Stimulated activated CD8-positive, alpha-beta memory T cell treated with anti-CD3 and anti-CD28 coated beads, Interleukin-12 subunit alpha, Interleukin-12 subunit beta, amount 100 ng/mL, for 24 hours (primary cell): ENCODE measurements around the gene ZNF784.
"Not testable (repeated sequence)": the region's sequence is repeated elsewhere in the genome, so short reads cannot be mapped to it uniquely, and the experiment has no call there.

ENCODE experiments used
- DNase-seq: peaks from one replicate; pipeline ENCODE4 v3.0.0-alpha.2; 2020; ENCODE audit errors: extremely low read depth

The ZNF784 gene

DNA sequence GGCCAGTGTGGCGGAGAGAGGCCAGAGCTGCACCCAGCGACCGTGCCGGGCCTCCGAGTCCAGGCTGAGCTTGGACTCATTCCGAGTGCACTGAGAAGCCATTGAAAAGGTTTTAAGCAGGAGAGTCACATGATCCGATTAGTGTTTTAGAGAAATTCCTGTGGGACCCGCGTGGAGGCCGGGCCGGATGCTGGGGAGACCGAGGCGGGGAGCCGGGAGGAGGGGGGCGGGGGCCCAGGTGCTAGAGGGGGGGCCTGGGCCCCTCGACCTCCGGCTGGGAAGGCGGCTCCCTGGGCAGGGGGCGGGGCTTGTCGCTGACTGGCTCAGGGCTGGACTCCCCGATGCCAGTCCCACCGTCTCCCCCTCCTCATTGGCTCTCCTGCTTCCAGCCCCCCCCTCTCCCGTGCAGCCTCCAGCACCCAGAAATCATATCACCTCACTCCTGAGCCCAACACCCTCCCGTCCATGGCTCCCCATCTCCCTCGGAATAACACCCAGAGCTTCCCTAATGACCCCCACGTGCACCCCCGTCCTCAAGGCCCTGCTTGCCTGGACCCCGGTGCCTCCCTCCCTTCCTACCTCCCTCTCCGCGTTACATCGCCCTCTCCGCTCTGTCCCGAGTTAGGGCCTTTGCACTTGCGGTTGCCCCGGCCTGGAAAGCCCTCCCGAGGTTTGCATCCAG, 38.6 kb downstream of the ZNF784 start:
- DNase-seq: peak; percentile 32

DNA sequence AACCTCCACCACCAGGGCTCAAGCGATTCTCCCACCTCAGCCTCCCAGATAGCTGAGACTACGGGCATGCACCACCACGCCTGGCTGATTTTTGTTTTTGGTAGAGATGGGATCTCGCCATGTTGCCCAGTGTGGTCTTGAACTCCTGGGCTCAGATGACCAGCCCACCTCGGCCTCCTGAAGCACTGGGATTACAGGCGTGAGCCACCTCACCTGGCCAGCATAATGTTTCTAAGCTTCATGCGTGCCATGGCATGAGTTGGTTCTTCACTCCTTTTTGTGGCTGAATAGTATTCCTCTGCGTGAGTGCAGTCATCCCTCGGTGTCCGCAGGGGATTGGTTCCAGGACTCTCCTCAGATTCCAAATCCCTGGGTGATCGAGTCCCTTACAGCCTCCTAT, 39.5 kb downstream of the ZNF784 start:
- DNase-seq: no peak

DNA sequence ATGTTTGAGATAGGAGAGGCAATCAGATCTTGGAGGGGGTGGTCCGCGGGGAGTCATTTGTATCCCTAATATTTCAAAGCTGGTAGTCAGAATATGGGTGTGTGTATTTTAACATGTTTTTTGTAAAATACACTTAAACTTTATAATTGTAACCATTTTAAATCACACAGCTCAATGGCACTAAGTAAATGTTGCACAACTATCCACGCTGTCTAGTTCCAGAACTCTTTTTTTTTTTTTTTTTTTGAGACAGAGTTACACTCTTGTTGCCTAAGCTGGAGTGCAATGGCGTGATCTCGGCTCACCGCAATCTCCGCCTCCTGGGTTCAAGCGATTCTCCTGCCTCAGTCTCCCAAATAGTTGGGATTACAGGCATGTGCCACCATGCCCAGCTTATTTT, 40.5 kb downstream of the ZNF784 start:
- not testable (repeated sequence) for DNase-seq

DNA sequence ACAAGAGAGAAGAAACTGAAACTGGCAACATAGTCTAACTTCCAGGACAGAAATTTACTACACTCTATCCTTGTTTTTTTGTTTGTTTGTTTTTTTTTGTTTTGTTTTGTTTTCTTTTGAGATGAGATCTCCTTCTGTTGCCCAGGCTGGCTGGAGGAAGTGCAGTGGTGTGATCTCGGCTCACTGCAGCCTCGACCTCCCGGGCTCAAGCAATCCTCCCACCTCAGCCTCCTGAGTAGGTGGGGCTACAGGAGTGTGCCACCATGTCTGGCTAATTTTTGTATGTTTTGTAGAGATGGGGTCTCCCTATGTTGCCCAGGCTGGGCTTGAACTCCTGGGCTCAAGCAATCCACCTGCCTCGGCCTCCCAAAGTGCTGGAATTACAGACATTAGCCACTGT, 42.1 kb downstream of the ZNF784 start:
- DNase-seq: not testable (repeated sequence)

DNA sequence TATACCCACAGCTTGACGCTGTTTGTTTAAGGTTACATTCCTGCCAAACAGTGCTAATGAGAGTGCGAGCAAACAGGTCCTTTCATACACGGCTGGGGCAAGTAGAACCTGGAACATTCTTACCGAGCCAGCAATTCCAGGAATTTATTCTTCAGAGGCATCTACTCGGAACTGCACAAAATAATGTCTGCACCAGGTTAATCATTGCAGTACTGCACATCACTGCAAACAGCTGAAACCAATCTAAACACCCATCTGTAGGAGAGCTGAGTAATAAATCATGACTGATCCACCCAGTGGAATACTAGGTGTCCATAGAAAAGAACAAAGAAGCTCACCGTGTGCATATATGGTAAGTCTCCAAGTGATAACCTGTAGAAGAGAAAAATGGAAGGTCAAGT, 42.5 kb downstream of the ZNF784 start:
- no peak for DNase-seq

DNA sequence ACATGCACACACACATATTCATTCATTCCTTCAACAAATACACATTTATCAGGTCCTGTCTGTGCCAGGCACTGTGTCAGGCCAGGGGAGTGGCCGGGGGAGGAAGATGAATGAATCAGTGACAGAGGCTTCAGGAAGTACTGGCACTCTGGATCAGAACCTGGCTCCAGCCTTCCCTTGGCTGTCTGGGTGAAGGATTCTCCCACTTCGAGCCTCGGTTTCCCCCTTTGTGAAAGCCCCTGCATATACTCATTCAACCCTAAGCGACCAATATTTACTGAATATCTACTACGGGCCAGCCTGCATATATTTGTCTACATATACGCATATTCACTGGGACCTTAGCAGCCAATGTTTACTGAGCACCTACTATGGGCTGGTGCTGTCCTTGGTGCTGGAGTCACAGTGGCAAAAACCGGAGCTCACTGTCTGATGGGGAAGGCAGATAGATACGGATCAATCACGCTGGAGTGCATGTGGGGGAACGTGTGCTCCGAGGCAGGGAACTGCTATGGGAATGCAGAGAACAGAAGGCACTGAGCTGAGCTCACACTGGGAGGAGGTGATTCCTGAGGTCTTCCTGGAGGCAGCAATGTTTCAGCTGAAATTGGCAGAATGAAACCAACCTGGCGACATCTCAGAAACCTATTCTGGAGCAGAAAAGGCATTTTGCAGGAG, 43.1 kb downstream of the ZNF784 start:
- DNase-seq: no peak

DNA sequence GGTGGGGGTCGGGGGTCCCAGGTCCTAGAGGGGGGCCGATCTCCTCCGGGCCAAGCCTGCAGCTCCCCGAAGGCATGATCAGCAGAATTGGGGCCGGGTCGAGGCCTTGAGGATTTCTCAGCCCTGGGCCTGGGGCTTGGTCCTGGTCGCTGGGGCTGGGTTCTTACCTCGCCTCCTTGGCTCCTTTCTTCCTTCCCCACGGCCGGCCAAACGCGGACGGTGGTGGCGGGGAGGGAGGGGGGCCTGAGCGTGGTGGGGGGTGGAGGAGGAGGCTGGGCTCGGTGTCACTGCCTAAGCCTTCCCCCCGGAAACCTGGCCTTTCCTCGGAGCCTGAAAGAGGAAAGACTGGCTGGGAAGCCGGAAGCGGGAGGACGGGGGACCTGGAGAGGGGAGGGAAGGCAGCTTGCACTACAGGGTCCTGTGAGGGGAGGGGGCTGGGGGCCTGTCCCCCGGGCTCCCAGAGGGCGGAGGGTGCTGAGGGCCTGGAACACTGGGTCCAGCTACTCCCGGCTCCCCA, 43.7 kb downstream of the ZNF784 start, which contains the start of gene ZNF579:
Gene ZNF579 (minus strand): TSS at position 221 of the 517 bp plus-strand sequence. CDS start 1,209 bp downstream, outside the sequence.
- peak; percentile 55 for DNase-seq

DNA sequence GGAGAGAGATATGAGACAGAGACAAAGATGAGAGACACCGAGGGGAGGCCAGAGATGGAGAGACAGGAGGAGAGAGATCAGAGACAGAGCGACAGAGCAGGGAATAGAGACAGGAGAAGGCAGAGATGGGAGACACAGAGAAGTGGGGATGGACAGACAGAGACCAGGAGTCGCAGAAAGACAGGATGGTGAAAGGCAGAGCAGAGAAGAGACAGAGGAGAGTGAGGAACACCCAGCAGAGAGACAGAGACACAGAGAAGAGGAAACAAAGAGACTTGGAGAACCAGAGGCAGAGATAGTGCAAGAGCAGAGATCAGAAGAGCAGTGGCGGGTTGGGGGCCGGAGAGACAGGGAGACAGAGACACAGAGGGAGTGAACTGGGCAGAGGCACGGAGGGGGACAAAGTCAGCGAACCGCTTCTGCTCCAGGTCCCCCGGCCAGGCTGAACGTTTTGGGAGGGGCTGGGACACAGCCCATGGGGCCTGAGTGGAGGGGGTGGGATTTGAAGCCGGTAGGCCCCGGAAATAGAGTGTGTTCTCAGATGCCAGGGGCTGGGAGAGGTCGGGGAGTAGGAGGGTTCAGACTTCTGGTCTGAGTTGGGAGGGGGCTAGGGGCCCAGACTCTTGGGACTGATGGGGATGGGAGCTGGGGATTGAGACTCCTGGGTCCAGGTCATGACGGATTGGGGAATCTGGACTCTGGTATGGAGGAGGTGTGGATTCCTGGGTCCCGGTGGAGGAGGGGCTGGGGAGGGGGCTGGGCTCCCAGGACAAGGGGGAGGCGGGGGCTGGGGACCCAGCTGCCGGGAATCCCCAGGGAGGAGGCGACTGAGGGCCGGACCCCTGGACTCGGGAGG, 44.4 kb downstream of the ZNF784 start:
- no peak for DNase-seq

DNA sequence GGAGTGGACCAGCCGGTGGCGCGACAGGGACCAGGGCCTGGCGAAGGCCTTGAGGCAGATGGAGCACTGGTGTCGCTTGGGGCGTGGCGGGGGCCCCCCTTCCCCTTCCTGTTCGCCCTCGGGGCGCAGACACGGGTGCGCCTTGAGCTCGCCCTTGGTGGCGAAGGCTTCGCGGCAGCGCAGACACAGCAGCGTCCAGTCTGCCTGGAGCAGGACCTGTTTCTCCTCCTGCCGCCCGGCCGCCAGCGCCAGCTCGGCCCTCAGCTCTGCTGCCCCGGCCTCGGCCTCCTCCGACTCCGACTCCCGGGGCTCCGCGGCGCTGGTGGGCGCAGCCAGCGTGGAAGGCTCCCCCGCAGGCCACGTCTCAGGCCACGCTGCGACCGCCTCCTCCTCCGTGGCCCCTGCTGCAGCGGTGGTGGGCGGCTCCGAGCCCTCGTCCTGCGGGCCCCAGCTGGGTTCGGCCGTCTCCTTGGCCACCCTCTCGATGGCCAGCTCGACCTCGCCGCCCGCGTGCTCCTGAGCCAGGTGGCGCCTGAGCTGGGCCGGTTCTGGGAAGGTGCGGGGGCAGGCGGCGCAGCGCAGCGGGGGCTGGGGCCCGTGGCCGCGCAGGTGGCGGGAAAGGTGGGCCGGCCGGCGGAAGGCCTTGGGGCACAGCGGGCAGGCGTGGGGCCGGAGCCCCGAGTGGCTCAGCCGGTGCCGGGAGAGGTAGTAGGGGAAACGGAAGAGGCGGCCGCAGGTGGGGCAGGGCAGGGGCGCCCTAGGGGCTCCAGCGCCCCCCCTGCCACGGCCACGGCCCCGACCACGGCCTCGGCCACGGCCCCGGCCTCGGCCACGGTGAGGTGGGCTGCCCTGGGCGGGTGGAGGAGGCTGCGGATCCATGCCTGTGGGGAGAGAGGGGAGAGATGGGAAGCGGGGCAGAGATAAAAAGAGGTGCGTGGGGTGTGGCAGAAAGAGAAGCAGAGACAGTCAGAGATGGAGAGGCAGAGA, 45.3 kb downstream of the ZNF784 start:
- DNase-seq: no peak

DNA sequence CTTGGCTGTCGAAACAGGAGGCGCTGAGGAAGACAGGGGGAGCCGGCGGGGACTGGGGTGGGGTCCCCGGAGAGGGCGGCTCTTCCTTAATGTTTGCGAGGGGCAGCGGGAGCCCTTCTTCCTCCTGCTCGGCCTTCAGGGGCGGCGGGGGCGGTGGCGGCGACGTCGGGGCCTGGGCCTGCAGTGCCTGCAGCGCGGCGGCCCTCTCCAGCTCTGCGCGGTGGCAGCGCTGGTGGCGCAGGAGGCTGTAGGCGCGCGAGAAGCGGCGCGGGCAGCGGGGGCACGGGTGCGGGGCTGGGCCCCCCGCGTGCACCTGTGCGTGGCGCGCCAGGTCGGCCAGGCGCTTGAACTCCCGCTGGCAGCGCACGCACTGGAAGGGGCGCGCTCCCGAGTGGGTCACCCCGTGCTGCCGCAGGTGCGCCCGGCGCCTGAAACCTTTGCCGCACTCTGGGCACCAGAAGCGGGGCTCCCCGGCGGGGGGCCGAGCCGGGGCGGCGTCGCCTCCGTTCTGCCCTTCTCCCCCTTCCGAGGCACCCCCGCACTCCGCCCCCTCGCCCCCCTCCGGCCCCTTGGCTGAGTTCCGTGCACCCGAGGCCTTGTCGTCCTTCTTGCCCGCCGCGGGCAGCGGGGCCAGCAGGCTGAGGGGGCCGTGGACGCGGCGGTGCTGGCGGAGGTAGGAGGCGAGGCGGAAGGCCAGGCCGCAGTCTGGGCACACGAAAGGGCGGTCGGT, 46.2 kb downstream of the ZNF784 start:
- DNase-seq: no peak

DNA sequence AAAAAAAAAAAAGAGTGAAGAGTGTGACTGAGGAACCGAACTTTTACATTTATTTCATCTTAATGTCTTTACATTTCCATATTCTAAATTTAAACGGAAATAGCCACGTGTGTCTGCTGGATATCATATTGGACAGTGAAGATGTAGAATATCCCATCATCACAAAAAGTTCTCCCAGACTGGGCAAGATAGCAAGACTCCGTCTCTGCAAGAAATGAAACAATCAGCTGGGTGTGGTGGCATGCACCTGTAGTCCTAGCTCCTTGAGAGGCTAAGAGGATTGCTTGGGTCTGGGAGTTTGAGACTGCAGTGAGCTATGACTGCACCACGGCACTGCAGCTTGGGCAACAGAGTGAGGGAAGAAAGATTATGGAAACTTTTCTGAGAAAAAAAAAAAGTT, 47.6 kb downstream of the ZNF784 start:
- DNase-seq: no peak

DNA sequence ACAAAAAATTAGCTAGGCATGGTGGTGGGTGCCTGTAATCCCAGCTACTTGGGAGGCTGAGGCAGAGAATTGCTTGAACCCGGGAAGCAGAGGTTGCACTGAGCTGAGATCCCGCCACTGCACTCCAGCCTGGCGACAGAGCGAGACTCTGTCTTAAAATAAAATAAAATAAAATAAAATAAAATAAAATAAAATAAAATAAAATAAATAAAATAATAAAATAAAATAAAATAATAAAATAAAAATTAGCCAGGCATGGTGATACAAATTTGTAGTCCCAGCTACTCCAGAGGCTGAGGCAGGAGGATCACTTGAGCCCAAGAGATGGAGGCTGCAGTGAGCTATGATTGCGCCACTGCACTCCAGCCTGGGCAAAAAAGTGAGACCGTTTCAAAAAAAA, 50.4 kb downstream of the ZNF784 start:
- not testable (repeated sequence) for DNase-seq
